Naive thymus-derived CD8-positive, alpha-beta T cell (primary cell): Measurements from ENCODE around the gene C1QTNF8. TPM values are rescaled to one million over a fixed set of nuclear protein-coding genes. Genes with fewer than 3 reads are reported as not detected.
A peak's percentile ranks its signal among the peaks of the same experiment; 100 is the strongest.

ENCODE experiments used
- ATAC-seq, 2 donors: fragments of 150-1000 bp; cut with Tn5 transposase in 1 of 2; sonication (Bioruptor Pico), chemical (Tn5 transposase) in 1 of 2; 1 replicate in 1 of 2; 2 replicates in 1 of 2; pipeline ENCODE4 v1.10.0; 2021; ENCODE audit warnings: mild to moderate bottlenecking in 2 of 2, moderate library complexity in 2 of 2
- POLR2A ChIA-PET: fragments of 350-600 bp; sonication (Branson Sonifier 250); formaldehyde crosslinking; loops from one replicate; lab custom pipeline; 2021; ENCODE audit warnings: antibody characterized with exemption; lab: Charles Lee
- DNase-seq, 10 donors: peaks; one replicate each; pipeline versions ENCODE4 v3.0.0 to v3.0.0-alpha.2; 2020 to 2022
- H3K27ac Mint-ChIP-seq, 10 donors: one replicate each; pipeline ENCODE4 v1.8.0; 2020 to 2022; ENCODE audit warnings: mild to moderate bottlenecking in 10 of 10, mixed read lengths in 10 of 10, moderate library complexity in 4 of 10, inconsistent platforms in 1 of 10
- H3K27me3 Mint-ChIP-seq, 5 donors: one replicate each; pipeline ENCODE4 v1.8.0; 2021 to 2022; ENCODE audit warnings: mixed read lengths in 5 of 5
- H3K36me3 Mint-ChIP-seq, 3 donors: one replicate each; pipeline ENCODE4 v1.8.0; 2020 to 2022; ENCODE audit warnings: mixed read lengths in 3 of 3, mild to moderate bottlenecking in 2 of 3, inconsistent platforms in 1 of 3
- H3K4me1 Mint-ChIP-seq, 4 donors: one replicate each; pipeline ENCODE4 v1.8.0; 2021 to 2022; ENCODE audit warnings: mixed read lengths in 4 of 4
- H3K4me3 Mint-ChIP-seq, 10 donors: one replicate each; pipeline ENCODE4 v1.8.0; 2020 to 2022; ENCODE audit warnings: mild to moderate bottlenecking in 10 of 10, mixed read lengths in 10 of 10, moderate library complexity in 6 of 10, inconsistent platforms in 1 of 10
- H3K9me3 Mint-ChIP-seq, 9 donors: one replicate each; pipeline ENCODE4 v1.8.0; 2020 to 2022; ENCODE audit warnings: mixed read lengths in 9 of 9, mild to moderate bottlenecking in 3 of 9, inconsistent platforms in 1 of 9, moderate library complexity in 1 of 9
- polyA plus RNA-seq, 3 donors: library from polyadenylated mRNA; unstranded; fragments of 300-500 nt; fragmentation: Illumina TruSeq; gene quantifications; one replicate each; pipeline ENCODE4 v1.2.3, GENCODE V29; 2021
- total RNA-seq, 8 experiments: library from RNA in 2 of 8; stranded (reverse) in 2 of 8; gene quantifications; one replicate each; pipeline ENCODE4 v1.2.3 and lab custom pipeline; 2021 to 2026

Gene C1QTNF8
- total RNA-seq: not detected
- not detected for polyA plus RNA-seq
- 0 to 0.09 (median 0) reads per million in 6 experiments for total RNA-seq (lab: John Stamatoyannopoulos, UW)

- POLR2A ChIA-PET: no interaction called here
- Mint-ChIP-seq H3K4me3 (no peak within 1 kb of the TSS), H3K36me3 (no peaks in the 10 kb centered on the region), H3K9me3 (no peaks in the 10 kb centered on the region), H3K27ac (no peak within 1 kb of the TSS), H3K4me1 (no peaks in the 10 kb centered on the region), H3K27me3 (peaks cover 0 to 10% (median 0%) of the 10 kb centered on the region in 5 donors)
- DNase-seq (no peak), ATAC-seq (no peak)
Measured at GRCh38 chr16:1096169-1097082, at the start of gene C1QTNF8. Gene C1QTNF8 (minus strand): TSS chr16:1096244. CDS start chr16:1094922, 1,322 bp downstream.

GRCh38 chr16:1145383-1146100, 49.5 kb upstream of the C1QTNF8 start:
- Mint-ChIP-seq H3K9me3 (peaks cover 0 to 5% (median 0%) of the 10 kb centered on the region in 9 donors), H3K27me3 (peaks cover 0 to 3% (median 0%) of the 10 kb centered on the region in 5 donors), H3K27ac (no peak overlapping the region), H3K4me1 (peaks cover 2 to 6% (median 5%) of the 10 kb centered on the region in 4 donors), H3K4me3 (no peak overlapping the region), H3K36me3 (no peaks in the 10 kb centered on the region)
- DNase-seq (no peak), ATAC-seq (no peak)
- POLR2A ChIA-PET: no interaction called here

- ATAC-seq: no peak
- Mint-ChIP-seq H3K27me3 (peaks cover 0 to 7% (median 0%) of the 10 kb centered on the region in 5 donors), H3K36me3 (no peaks in the 10 kb centered on the region), H3K4me1 (peaks cover 2 to 6% (median 5%) of the 10 kb centered on the region in 4 donors), H3K9me3 (peaks cover 0 to 5% (median 0%) of the 10 kb centered on the region in 9 donors), H3K4me3 (no peak overlapping the region), H3K27ac (no peak overlapping the region)
- POLR2A ChIA-PET: no interaction called here
- no peak for DNase-seq
Measured at GRCh38 chr16:1144476-1145382, 48.7 kb upstream of the C1QTNF8 start.

GRCh38 chr16:1143761-1144450, 47.9 kb upstream of the C1QTNF8 start:
- no peak for ATAC-seq
- peak overlapping the region in 1 of 10 donors; percentile 37 for H3K27ac Mint-ChIP-seq
- POLR2A ChIA-PET: no interaction called here
- H3K9me3 Mint-ChIP-seq: peaks cover 0 to 5% (median 0%) of the 10 kb centered on the region in 9 donors
- H3K27me3 Mint-ChIP-seq: peaks cover 0 to 7% (median under 1%) of the 10 kb centered on the region in 5 donors
- DNase-seq: no peak
- peaks cover 2 to 6% (median 5%) of the 10 kb centered on the region in 4 donors for H3K4me1 Mint-ChIP-seq
- no peak overlapping the region for H3K4me3 Mint-ChIP-seq
- H3K36me3 Mint-ChIP-seq: no peaks in the 10 kb centered on the region

GRCh38 chr16:1142911-1143310, 46.9 kb upstream of the C1QTNF8 start:
- peaks cover 0 to 9% (median 2%) of the 10 kb centered on the region in 5 donors for H3K27me3 Mint-ChIP-seq
- no peak for DNase-seq
- no peak for ATAC-seq
- no peak overlapping the region for H3K4me3 Mint-ChIP-seq
- H3K27ac Mint-ChIP-seq: no peak overlapping the region
- peaks cover 0 to 5% (median 0%) of the 10 kb centered on the region in 9 donors for H3K9me3 Mint-ChIP-seq
- POLR2A ChIA-PET: interaction anchor here (0.7 kb wide), 1 partner anchor 9 kb away, joined by 3 read pairs; no protein-coding TSS in a partner anchor
- no peaks in the 10 kb centered on the region for H3K36me3 Mint-ChIP-seq
- peaks cover 2 to 6% (median 5%) of the 10 kb centered on the region in 4 donors for H3K4me1 Mint-ChIP-seq

- H3K4me3 Mint-ChIP-seq: no peak overlapping the region
- H3K9me3 Mint-ChIP-seq: no peaks in the 10 kb centered on the region
- no peaks in the 10 kb centered on the region for H3K36me3 Mint-ChIP-seq
- no peak for DNase-seq
- ATAC-seq: no peak
- no peak overlapping the region for H3K27ac Mint-ChIP-seq
- H3K27me3 Mint-ChIP-seq: peaks cover 0 to 9% (median 3%) of the 10 kb centered on the region in 5 donors
- POLR2A ChIA-PET: no interaction called here
- H3K4me1 Mint-ChIP-seq: peaks cover 2 to 6% (median 5%) of the 10 kb centered on the region in 4 donors
Measured at GRCh38 chr16:1141716-1142115, 45.7 kb upstream of the C1QTNF8 start.

- ATAC-seq (no peak), DNase-seq (no peak)
- peaks cover 2 to 6% (median 5%) of the 10 kb centered on the region in 4 donors for H3K4me1 Mint-ChIP-seq
- no peak overlapping the region for H3K27ac Mint-ChIP-seq
- peaks cover 0 to 9% (median 3%) of the 10 kb centered on the region in 5 donors for H3K27me3 Mint-ChIP-seq
- POLR2A ChIA-PET: no interaction called here
- no peaks in the 10 kb centered on the region for H3K36me3 Mint-ChIP-seq
- H3K4me3 Mint-ChIP-seq: no peak overlapping the region
- no peaks in the 10 kb centered on the region for H3K9me3 Mint-ChIP-seq
Measured at GRCh38 chr16:1141191-1141590, 45.1 kb upstream of the C1QTNF8 start.

GRCh38 chr16:1140582-1141162, 44.6 kb upstream of the C1QTNF8 start:
- ATAC-seq (no peak), DNase-seq (no peak)
- Mint-ChIP-seq H3K4me1 (peaks cover 2 to 6% (median 5%) of the 10 kb centered on the region in 4 donors), H3K27ac (no peak overlapping the region), H3K9me3 (no peaks in the 10 kb centered on the region), H3K36me3 (no peaks in the 10 kb centered on the region), H3K27me3 (peaks cover 0 to 9% (median 3%) of the 10 kb centered on the region in 5 donors), H3K4me3 (no peak overlapping the region)
- POLR2A ChIA-PET: no interaction called here

- Mint-ChIP-seq H3K27me3 (peaks cover 0 to 9% (median 3%) of the 10 kb centered on the region in 5 donors), H3K4me1 (peaks cover 2 to 6% (median 4%) of the 10 kb centered on the region in 4 donors), H3K4me3 (no peak overlapping the region), H3K36me3 (no peaks in the 10 kb centered on the region), H3K9me3 (no peaks in the 10 kb centered on the region), H3K27ac (no peak overlapping the region)
- ATAC-seq (no peak), DNase-seq (no peak)
- POLR2A ChIA-PET: no interaction called here
Measured at GRCh38 chr16:1137604-1138003, 41.6 kb upstream of the C1QTNF8 start.

GRCh38 chr16:1135459-1135825, 39.4 kb upstream of the C1QTNF8 start:
- DNase-seq: no peak
- no peak for ATAC-seq
- POLR2A ChIA-PET: interaction anchor here (0.6 kb wide), 1 partner anchor 124 kb away, joined by 3 read pairs; no protein-coding TSS in a partner anchor
- no peaks in the 10 kb centered on the region for H3K4me1 Mint-ChIP-seq
- H3K36me3 Mint-ChIP-seq: no peaks in the 10 kb centered on the region
- peaks cover 0 to 8% (median 3%) of the 10 kb centered on the region in 5 donors for H3K27me3 Mint-ChIP-seq
- no peak overlapping the region for H3K4me3 Mint-ChIP-seq
- H3K27ac Mint-ChIP-seq: no peak overlapping the region
- no peaks in the 10 kb centered on the region for H3K9me3 Mint-ChIP-seq

- POLR2A ChIA-PET: no interaction called here
- ATAC-seq (no peak), DNase-seq (no peak)
- Mint-ChIP-seq H3K27me3 (peaks cover 0 to 6% (median 0%) of the 10 kb centered on the region in 5 donors), H3K9me3 (no peaks in the 10 kb centered on the region), H3K36me3 (no peaks in the 10 kb centered on the region), H3K4me3 (no peak overlapping the region), H3K4me1 (no peaks in the 10 kb centered on the region), H3K27ac (no peak overlapping the region)
Measured at GRCh38 chr16:1134776-1135458, 38.9 kb upstream of the C1QTNF8 start.
